Muscle layer of duodenum (tissue), 2 donors: ENCODE data around the gene HECW1.

ENCODE experiments used
- H3K27ac ChIP-seq: one replicate; pipeline ENCODE4 v1.7.0; 2013; ENCODE audit warnings: mild to moderate bottlenecking, low read length
- H3K27me3 ChIP-seq: one replicate; pipeline ENCODE4 v1.7.0; 2013; ENCODE audit warnings: low read depth, mild to moderate bottlenecking, control low read depth, low read length
- H3K36me3 ChIP-seq, 2 donors: one replicate each; pipeline ENCODE4 v1.7.0; 2013; ENCODE audit warnings: low read length in 2 of 2, control low read depth in 1 of 2, mild to moderate bottlenecking in 1 of 2; ENCODE audit not compliant: insufficient read depth in 2 of 2, control insufficient read depth in 1 of 2
- H3K4me1 ChIP-seq, 2 donors: one replicate each; pipeline ENCODE4 v1.7.0; 2013; ENCODE audit warnings: low read length in 2 of 2, mild to moderate bottlenecking in 2 of 2, control low read depth in 1 of 2, moderate library complexity in 1 of 2; ENCODE audit not compliant: insufficient read depth in 2 of 2, control insufficient read depth in 1 of 2
- H3K4me3 ChIP-seq, 2 donors: one replicate each; pipeline ENCODE4 v1.7.0; 2013; ENCODE audit warnings: low read length in 2 of 2, low read depth in 1 of 2, mild to moderate bottlenecking in 1 of 2
- H3K9me3 ChIP-seq, 2 donors: one replicate each; pipeline ENCODE4 v1.7.0; 2013; ENCODE audit warnings: low read length in 2 of 2, control low read depth in 1 of 2, mild to moderate bottlenecking in 1 of 2; ENCODE audit not compliant: control insufficient read depth in 1 of 2
- donor health status: healthy.

Gene HECW1

GRCh38 chr7:43242628-43243255, 130.3 kb downstream of the HECW1 start:
- H3K27ac ChIP-seq = no peak overlapping the region
- no peaks in the 10 kb centered on the region for H3K4me1 ChIP-seq
- H3K4me3 ChIP-seq = no peak overlapping the region
- no peaks in the 10 kb centered on the region for H3K9me3 ChIP-seq
- no peaks in the 10 kb centered on the region for H3K36me3 ChIP-seq
- H3K27me3 ChIP-seq = no peaks in the 10 kb centered on the region

DNA sequence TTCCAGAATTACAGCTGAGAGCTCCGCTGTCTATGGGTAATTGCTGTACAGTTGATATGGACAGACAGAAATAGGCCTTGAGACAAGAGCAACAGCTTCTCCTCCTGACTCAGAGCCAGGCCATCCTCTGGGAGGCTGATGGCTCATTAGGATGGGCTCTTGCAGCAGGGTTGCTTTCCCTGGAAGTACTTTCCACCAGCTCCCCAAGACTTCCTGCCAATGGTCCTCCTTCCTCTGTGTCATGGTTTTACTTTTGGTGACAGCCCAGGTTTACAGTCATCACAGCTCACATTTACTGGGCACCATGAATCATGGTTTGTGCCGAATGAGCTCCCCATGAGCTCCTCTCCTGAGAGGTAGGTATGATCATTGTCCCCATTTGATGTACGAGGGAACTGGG, 131.8 kb downstream of the HECW1 start:
- Histone ChIP-seq H3K36me3 (no peaks in the 10 kb centered on the region), H3K27ac (no peak overlapping the region), H3K9me3 (no peaks in the 10 kb centered on the region), H3K4me1 (no peaks in the 10 kb centered on the region), H3K27me3 (no peaks in the 10 kb centered on the region), H3K4me3 (no peak overlapping the region)

GRCh38 chr7:43244784-43245183, 132.3 kb downstream of the HECW1 start:
- Histone ChIP-seq H3K4me3 (no peak overlapping the region), H3K27me3 (no peaks in the 10 kb centered on the region), H3K27ac (no peak overlapping the region), H3K9me3 (no peaks in the 10 kb centered on the region), H3K4me1 (peaks cover 0 to 4% of the 10 kb centered on the region in 2 donors), H3K36me3 (no peaks in the 10 kb centered on the region)

GRCh38 chr7:43247757-43248156, 135.3 kb downstream of the HECW1 start:
- Histone ChIP-seq H3K4me1 (peaks cover 0 to 6% of the 10 kb centered on the region in 2 donors), H3K9me3 (no peaks in the 10 kb centered on the region), H3K27ac (no peak overlapping the region), H3K4me3 (no peak overlapping the region), H3K36me3 (no peaks in the 10 kb centered on the region), H3K27me3 (no peaks in the 10 kb centered on the region)

GRCh38 chr7:43248553-43248952, 136.1 kb downstream of the HECW1 start:
- H3K27ac ChIP-seq = no peak overlapping the region

DNA sequence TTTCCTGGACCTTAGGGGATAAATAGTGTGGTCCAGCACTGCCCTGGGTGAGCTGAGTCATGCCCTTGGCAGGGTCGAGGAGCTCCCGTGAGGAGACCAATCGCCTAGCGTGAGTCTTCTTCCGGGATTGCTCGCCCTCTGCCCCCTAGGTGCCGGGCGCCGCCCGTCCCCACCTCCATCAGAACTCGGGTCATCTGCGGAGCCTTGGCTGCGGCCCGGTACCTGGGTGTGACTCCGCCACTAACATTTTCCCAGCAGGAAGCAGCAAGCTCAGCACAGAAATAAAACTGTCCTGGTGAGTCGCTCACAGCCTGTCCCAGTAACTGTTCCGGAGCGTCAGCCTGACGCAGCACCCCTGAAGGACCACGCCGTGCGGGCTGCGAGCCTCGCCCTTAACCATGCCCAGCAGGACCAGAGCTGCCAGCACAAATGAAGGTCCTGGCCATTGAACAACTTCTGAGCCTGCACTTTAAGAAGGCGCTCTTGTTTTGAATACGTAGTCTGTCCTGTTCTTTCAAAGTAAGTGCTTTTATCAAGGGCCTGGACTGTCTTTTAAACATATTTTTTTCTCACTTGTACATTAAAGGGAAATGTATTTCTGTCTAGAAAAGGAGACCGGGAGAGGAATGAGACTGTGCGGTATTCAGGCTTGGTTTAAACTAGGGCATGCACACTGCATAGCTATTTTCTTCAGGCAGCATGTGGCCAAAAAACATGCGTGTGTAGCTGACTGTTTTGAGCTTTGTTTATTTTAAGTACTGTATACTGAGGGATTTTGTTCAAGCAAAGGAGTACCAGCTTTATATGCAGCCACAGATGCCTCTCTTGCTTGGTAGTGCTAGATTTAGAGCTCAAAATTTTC, 136.7 kb downstream of the HECW1 start:
- peaks cover 0 to 6% of the 10 kb centered on the region in 2 donors for H3K4me1 ChIP-seq
- no peak overlapping the region for H3K27ac ChIP-seq
- H3K9me3 ChIP-seq = no peaks in the 10 kb centered on the region
- no peaks in the 10 kb centered on the region for H3K27me3 ChIP-seq
- H3K4me3 ChIP-seq = peak overlapping the region in 1 of 2 donors; percentile 12
- H3K36me3 ChIP-seq = no peaks in the 10 kb centered on the region

More at GRCh38 chr7:43248553-43248952, 136.1 kb downstream of the HECW1 start:
- Histone ChIP-seq H3K36me3 (no peaks in the 10 kb centered on the region), H3K9me3 (no peaks in the 10 kb centered on the region), H3K4me1 (peaks cover 0 to 6% of the 10 kb centered on the region in 2 donors), H3K27me3 (no peaks in the 10 kb centered on the region), H3K4me3 (no peak overlapping the region)

- no peak overlapping the region for H3K27ac ChIP-seq
- no peaks in the 10 kb centered on the region for H3K27me3 ChIP-seq
- no peaks in the 10 kb centered on the region for H3K36me3 ChIP-seq
- H3K4me3 ChIP-seq = peak overlapping the region in 1 of 2 donors; percentile 12
- H3K4me1 ChIP-seq = peaks cover 0 to 6% of the 10 kb centered on the region in 2 donors
- H3K9me3 ChIP-seq = no peaks in the 10 kb centered on the region
Observed at GRCh38 chr7:43249823-43250145, 137.3 kb downstream of the HECW1 start.

DNA sequence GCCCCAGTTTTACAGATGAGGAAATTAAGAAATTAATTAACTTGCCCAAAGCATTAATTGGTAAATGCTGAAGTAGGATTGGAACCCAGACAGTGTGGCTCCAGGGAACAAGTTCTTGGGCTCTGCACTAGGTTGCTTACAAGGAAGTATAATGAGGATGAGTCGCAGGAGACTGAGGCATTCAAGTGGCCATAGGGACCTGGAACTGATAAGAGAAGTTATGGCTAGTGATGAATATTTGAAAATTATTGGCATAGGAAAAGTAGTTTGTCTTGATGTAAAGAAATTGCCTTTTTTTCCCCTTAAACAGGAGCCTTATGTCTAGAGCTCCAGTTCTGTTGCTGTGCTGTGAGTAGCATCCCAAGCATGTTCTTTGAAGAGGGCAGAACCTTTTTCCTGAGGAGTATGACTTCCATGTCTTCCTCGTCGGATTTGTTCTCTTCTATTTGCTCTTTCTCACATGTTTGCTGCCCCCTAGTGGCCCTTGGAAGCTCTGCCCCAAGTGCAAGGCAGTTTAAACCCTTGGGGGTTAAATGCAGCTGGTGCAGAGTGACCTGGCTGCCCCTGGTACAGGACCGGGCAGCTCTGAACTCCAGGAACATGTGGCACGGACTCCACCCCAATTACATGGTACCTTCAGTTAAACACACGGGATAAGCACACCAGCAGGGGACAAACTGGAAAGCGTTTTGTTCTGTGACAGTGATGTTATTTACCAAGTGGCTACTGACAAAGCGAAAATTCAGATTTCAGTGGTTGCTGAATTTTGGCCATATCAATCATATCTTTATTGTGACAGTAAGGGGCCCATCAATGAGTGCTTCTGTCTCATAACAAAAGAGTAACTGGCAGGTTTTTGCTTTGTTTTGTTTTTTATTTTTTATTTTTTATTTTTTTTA, 148.8 kb downstream of the HECW1 start:
- no peaks in the 10 kb centered on the region for H3K36me3 ChIP-seq
- H3K4me3 ChIP-seq = no peak overlapping the region
- H3K4me1 ChIP-seq = no peaks in the 10 kb centered on the region
- H3K9me3 ChIP-seq = no peaks in the 10 kb centered on the region
- no peaks in the 10 kb centered on the region for H3K27me3 ChIP-seq
- no peak overlapping the region for H3K27ac ChIP-seq

DNA sequence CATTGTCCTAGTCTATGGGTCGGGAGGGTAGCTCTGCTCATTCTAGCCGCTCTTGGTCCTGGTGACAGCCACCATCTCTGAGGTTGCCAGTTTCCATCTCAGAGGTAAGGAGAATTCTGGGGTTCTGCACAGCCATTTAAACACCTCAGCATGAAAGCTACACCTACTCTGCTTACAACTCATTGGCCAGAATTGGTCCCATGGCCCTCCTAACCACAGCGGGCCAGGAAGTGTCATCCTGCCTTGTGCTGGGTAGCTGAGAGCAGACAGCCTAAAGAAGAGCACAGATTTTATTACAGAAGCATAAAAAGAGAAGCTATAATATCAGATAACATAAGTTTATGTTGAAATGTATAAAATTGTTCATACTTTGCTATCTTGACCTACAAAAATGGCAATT, 152.7 kb downstream of the HECW1 start:
- Histone ChIP-seq H3K27me3 (no peaks in the 10 kb centered on the region), H3K4me1 (no peaks in the 10 kb centered on the region), H3K9me3 (no peaks in the 10 kb centered on the region), H3K36me3 (no peaks in the 10 kb centered on the region), H3K4me3 (no peak overlapping the region), H3K27ac (no peak overlapping the region)

- Histone ChIP-seq H3K9me3 (peaks cover 0 to 8% of the 10 kb centered on the region in 2 donors), H3K27me3 (no peaks in the 10 kb centered on the region), H3K36me3 (no peaks in the 10 kb centered on the region), H3K27ac (no peak overlapping the region), H3K4me3 (no peak overlapping the region), H3K4me1 (no peaks in the 10 kb centered on the region)
Observed at GRCh38 chr7:43273939-43274719, 161.7 kb downstream of the HECW1 start.
